Caco-2 (cell line): Measurements from ENCODE around the gene ZNF260. TPM values are rescaled to one million over a fixed set of nuclear protein-coding genes. Genes with fewer than 3 reads are reported as not detected.

ENCODE experiments used
- BruUV-seq: library from RNA; stranded (reverse); fragments of 400-500 nt; replicated peaks from 2 replicates; lab custom pipeline; 2021; lab: Mats Ljungman, UMichigan
- CTCF ChIA-PET: fragments of 300-600 bp; sonication (Branson Sonifier 250); formaldehyde crosslinking; loops from one replicate; lab custom pipeline; 2022; ENCODE audit warnings: antibody characterized with exemption; lab: Charles Lee
- POLR2A ChIA-PET: fragments of 300-600 bp; sonication (Branson Sonifier 250); formaldehyde crosslinking; loops from one replicate; lab custom pipeline; 2022; ENCODE audit warnings: antibody characterized with exemption; lab: Charles Lee
- DNase-seq, 2 experiments: peaks; one replicate each; pipeline versions ENCODE4 v3.0.0 to v3.0.0-alpha.2; 2020 to 2022
- H3K27me3 ChIP-seq: replicated peaks from 2 replicates; pipeline ENCODE4 v1.6.0; 2011; ENCODE audit warnings: low read length; ENCODE audit not compliant: control insufficient read depth, insufficient read depth
- H3K36me3 ChIP-seq: 2 replicates; pipeline ENCODE4 v1.5.1; 2011; ENCODE audit warnings: low read length; ENCODE audit not compliant: control insufficient read depth, insufficient read depth
- H3K4me1 ChIP-seq: fragments of 250-450 bp; sonication (Bioruptor Pico); 2 replicates; pipeline ENCODE4 v1.5.1; 2020; ENCODE audit warnings: mild to moderate bottlenecking
- H3K4me3 ChIP-seq: 2 replicates; pipeline ENCODE4 v1.5.1; 2011; ENCODE audit warnings: low read depth, mild to moderate bottlenecking, control low read depth, low read length
- H3K9me3 ChIP-seq: fragments of 250-450 bp; sonication (Bioruptor Pico); 2 replicates; pipeline ENCODE4 v1.5.1; 2020; ENCODE audit warnings: mild to moderate bottlenecking, moderate library complexity
- H3K27ac Mint-ChIP-seq: one replicate; pipeline ENCODE4 v1.8.0; 2022; ENCODE audit warnings: mixed read lengths; ENCODE audit not compliant: unreplicated experiment
- H3K27me3 Mint-ChIP-seq: one replicate; pipeline ENCODE4 v1.8.0; 2022; ENCODE audit warnings: mixed read lengths; ENCODE audit not compliant: insufficient read depth, unreplicated experiment
- H3K36me3 Mint-ChIP-seq: one replicate; pipeline ENCODE4 v1.8.0; 2022; ENCODE audit warnings: mild to moderate bottlenecking, mixed read lengths; ENCODE audit not compliant: insufficient read depth, unreplicated experiment
- H3K4me1 Mint-ChIP-seq: one replicate; pipeline ENCODE4 v1.8.0; 2022; ENCODE audit warnings: low read depth, mixed read lengths; ENCODE audit not compliant: unreplicated experiment
- H3K4me3 Mint-ChIP-seq: one replicate; pipeline ENCODE4 v1.8.0; 2022; ENCODE audit warnings: mild to moderate bottlenecking, moderate library complexity, mixed read lengths; ENCODE audit not compliant: unreplicated experiment
- H3K9me3 Mint-ChIP-seq: one replicate; pipeline ENCODE4 v1.8.0; 2022; ENCODE audit warnings: mixed read lengths; ENCODE audit not compliant: unreplicated experiment
- intact Hi-C: fragments of 100-400 bp; cut with micrococcal nuclease; formaldehyde crosslinking; loops from one replicate; pipeline ENCODE4 v1.10.0; 2022; ENCODE audit not compliant: unreplicated experiment
- total RNA-seq: library from RNA; stranded (reverse); gene quantifications from 2 replicates; pipeline ENCODE4 v1.2.3, GENCODE V29; 2022
- TF ChIP-seq, protein P1 (sequence below), 2 experiments: fragments of 200-600 bp in 1 of 2; IDR thresholded peaks; 1 replicate in 1 of 2; 2 replicates in 1 of 2; pipeline versions ENCODE4 v1.5.1 to v1.8.0; 2011 to 2022; ENCODE audit warnings: antibody characterized with exemption in 1 of 2, control low read depth in 1 of 2, inconsistent platforms in 1 of 2, low read depth in 1 of 2, low read length in 1 of 2, mild to moderate bottlenecking in 1 of 2, moderate library complexity in 1 of 2; ENCODE audit not compliant: insufficient read depth in 1 of 2, severe bottlenecking in 1 of 2, unreplicated experiment in 1 of 2

Gene ZNF260
- total RNA-seq, 1 experiment from 2014 or later = 13.2 TPM

GRCh38 chr19:36524617-36525016, 3.5 kb downstream of the ZNF260 start:
- Mint-ChIP-seq H3K27me3 (no peaks in the 10 kb centered on the region), H3K4me1 (peaks cover 6% of the 10 kb centered on the region), H3K9me3 (peaks cover 19% of the 10 kb centered on the region), H3K27ac (no peak overlapping the region), H3K36me3 (peaks cover 66% of the 10 kb centered on the region), H3K4me3 (no peak overlapping the region)
- no TSS peak for BruUV-seq
- TF ChIP-seq, protein P1, sequence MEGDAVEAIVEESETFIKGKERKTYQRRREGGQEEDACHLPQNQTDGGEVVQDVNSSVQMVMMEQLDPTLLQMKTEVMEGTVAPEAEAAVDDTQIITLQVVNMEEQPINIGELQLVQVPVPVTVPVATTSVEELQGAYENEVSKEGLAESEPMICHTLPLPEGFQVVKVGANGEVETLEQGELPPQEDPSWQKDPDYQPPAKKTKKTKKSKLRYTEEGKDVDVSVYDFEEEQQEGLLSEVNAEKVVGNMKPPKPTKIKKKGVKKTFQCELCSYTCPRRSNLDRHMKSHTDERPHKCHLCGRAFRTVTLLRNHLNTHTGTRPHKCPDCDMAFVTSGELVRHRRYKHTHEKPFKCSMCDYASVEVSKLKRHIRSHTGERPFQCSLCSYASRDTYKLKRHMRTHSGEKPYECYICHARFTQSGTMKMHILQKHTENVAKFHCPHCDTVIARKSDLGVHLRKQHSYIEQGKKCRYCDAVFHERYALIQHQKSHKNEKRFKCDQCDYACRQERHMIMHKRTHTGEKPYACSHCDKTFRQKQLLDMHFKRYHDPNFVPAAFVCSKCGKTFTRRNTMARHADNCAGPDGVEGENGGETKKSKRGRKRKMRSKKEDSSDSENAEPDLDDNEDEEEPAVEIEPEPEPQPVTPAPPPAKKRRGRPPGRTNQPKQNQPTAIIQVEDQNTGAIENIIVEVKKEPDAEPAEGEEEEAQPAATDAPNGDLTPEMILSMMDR (IDR thresholded peaks at IDR 0.05; ENCODE audit: insufficient read depth in 1 of 2, low read depth in 1 of 2, low read length in 1 of 2, severe bottlenecking in 1 of 2, unreplicated experiment in 1 of 2) = no peak
- intact Hi-C loops = loop anchor here (5.0 kb wide), 2 partner anchors 163 to 248 kb away; partner anchors contain the start of genes ZNF567 and ZNF850
- Histone ChIP-seq H3K27me3 (no peaks in the 10 kb centered on the region), H3K4me3 (no peak overlapping the region), H3K4me1 (no peaks in the 10 kb centered on the region), H3K36me3 (peaks cover 7% of the 10 kb centered on the region), H3K9me3 (peaks cover 12% of the 10 kb centered on the region; the same call in 1 of the 2 replicates)
- no peak for DNase-seq
- CTCF ChIA-PET = no interaction called here
- POLR2A ChIA-PET = no interaction called here

- H3K27me3 Mint-ChIP-seq = no peaks in the 10 kb centered on the region
- no TSS peak for BruUV-seq
- Histone ChIP-seq H3K4me3 (no peak overlapping the region), H3K36me3 (peaks cover 9% of the 10 kb centered on the region), H3K9me3 (peaks cover 63% of the 10 kb centered on the region), H3K27me3 (no peaks in the 10 kb centered on the region), H3K4me1 (no peaks in the 10 kb centered on the region)
- DNase-seq = no peak
- no peak overlapping the region for H3K4me3 Mint-ChIP-seq
- H3K4me1 Mint-ChIP-seq = no peaks in the 10 kb centered on the region
- peaks cover 60% of the 10 kb centered on the region for H3K36me3 Mint-ChIP-seq
- POLR2A ChIA-PET = no interaction called here
- CTCF ChIA-PET = no interaction called here
- TF ChIP-seq, protein P1 (IDR thresholded peaks at IDR 0.05; ENCODE audit: insufficient read depth in 1 of 2, low read depth in 1 of 2, low read length in 1 of 2, severe bottlenecking in 1 of 2, unreplicated experiment in 1 of 2) = no peak
- intact Hi-C loops = no loop called here
- H3K27ac Mint-ChIP-seq = no peak overlapping the region
- H3K9me3 Mint-ChIP-seq = peaks cover 74% of the 10 kb centered on the region
Measured at GRCh38 chr19:36514012-36514612, 14.0 kb downstream of the ZNF260 start.

DNA sequence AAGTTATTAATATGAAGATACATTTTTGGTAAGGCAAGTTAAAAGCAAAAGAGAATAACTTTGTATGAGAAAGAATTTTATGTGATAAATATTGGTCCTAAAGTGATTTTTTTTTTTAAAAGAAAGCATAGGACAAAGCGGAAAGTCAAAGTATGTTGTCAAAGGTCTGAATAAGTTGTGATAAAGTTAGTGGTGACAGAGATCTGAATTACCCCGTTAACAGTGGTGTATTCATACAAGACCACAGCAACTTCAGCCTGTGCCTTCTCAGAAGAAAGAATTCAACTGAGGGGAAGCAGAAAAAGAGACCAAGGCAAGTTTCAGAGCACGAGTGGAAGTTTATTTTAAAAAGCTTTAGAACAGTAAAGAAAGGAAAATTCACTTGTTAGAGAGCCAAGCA, 19.7 kb downstream of the ZNF260 start:
- Histone ChIP-seq H3K4me1 (no peaks in the 10 kb centered on the region), H3K4me3 (no peak overlapping the region), H3K36me3 (no peaks in the 10 kb centered on the region), H3K9me3 (peaks cover 35% of the 10 kb centered on the region), H3K27me3 (no peaks in the 10 kb centered on the region)
- BruUV-seq = no TSS peak
- no peak for DNase-seq
- H3K36me3 Mint-ChIP-seq = peaks cover 7% of the 10 kb centered on the region
- H3K4me1 Mint-ChIP-seq = no peaks in the 10 kb centered on the region
- no peak overlapping the region for H3K4me3 Mint-ChIP-seq
- intact Hi-C loops = no loop called here
- H3K27me3 Mint-ChIP-seq = no peaks in the 10 kb centered on the region
- ChIA-PET CTCF (no interaction called here), POLR2A (no interaction called here)
- peaks cover 40% of the 10 kb centered on the region for H3K9me3 Mint-ChIP-seq
- no peak overlapping the region for H3K27ac Mint-ChIP-seq
- TF ChIP-seq, protein P1 (IDR thresholded peaks at IDR 0.05; ENCODE audit: insufficient read depth in 1 of 2, low read depth in 1 of 2, low read length in 1 of 2, severe bottlenecking in 1 of 2, unreplicated experiment in 1 of 2) = no peak
